ENCODE data around the gene EDEM1.

Gene EDEM1

DNA sequence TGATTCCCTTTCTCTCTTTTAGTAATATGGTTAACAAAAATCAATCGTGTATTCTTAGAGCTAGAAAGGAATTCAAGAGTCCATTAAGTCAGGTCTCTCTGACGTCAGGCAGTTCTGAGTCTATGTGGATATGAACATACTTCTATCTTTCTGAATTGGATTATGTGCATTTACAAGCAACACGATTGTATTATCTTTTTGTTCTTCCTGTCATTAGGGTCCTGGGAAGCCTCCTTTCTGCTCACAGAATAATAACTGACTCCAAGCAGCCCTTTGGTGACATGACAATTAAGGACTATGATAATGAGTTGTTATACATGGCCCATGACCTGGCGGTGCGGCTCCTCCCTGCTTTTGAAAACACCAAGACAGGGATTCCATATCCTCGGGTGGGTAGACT, 14.0 kb downstream of the EDEM1 start:
- no peak for DNase-seq

DNA sequence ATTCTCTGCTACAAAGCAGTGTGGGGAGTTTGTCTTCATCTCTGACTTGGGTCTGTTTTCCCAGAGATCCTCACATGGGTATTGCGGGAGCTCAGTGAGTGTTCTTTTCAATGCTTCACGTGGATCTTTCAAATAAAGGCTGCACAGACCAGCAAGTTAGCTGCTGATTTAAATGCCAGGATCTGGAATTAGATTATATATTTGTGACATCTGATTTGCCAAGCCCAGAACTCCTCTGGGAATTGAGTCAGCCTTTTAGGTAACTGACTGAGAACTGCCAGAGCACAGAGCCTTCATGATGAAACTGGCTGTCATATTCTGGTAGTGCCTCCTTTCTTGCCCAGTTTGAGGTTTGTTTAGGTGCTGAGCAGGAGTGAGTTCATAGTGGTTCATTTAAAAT, 14.7 kb downstream of the EDEM1 start:
- DNase-seq, result no peak

DNA sequence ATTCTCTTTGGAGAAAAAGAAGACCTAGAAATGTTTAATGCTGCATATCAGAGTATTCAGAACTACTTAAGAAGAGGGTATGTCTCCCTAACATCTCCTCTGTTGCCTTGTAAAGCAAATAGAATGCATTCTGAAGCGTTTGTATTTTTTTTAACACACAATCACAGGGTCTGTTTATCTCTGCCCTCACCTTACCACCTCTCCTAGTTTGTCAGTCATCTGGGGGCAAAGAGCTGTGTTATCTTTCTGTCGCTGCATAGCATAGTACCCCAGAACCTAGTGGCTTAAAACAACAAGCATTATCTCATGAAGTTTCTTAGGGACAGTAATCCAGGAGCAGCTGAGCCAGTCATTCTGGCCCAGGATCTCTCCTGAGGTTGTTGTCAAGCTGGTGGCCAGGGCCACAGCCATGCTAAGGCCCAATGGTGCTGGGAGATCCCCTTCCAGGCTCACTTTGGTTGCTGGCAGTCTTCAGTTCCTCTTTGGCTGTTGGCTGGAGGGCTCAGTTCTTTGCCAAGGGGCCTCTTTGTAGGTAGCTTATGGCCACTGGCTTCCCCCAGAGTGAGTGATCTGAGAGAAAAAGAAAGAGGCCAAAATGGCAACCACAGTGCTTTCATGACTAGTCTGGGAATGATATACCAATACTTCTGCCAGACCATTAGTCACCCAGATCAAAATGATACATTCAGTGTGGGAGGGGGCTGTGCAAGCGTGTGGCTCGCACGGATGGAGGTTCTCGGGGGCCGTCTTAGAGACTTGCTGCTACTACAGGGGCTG, 17.8 kb downstream of the EDEM1 start:
- DNase-seq, result no peak

- DNase-seq, result no peak
These were observed 23.4 kb downstream of the EDEM1 start for GRCh38 chr3:5210926-5211325.

DNA sequence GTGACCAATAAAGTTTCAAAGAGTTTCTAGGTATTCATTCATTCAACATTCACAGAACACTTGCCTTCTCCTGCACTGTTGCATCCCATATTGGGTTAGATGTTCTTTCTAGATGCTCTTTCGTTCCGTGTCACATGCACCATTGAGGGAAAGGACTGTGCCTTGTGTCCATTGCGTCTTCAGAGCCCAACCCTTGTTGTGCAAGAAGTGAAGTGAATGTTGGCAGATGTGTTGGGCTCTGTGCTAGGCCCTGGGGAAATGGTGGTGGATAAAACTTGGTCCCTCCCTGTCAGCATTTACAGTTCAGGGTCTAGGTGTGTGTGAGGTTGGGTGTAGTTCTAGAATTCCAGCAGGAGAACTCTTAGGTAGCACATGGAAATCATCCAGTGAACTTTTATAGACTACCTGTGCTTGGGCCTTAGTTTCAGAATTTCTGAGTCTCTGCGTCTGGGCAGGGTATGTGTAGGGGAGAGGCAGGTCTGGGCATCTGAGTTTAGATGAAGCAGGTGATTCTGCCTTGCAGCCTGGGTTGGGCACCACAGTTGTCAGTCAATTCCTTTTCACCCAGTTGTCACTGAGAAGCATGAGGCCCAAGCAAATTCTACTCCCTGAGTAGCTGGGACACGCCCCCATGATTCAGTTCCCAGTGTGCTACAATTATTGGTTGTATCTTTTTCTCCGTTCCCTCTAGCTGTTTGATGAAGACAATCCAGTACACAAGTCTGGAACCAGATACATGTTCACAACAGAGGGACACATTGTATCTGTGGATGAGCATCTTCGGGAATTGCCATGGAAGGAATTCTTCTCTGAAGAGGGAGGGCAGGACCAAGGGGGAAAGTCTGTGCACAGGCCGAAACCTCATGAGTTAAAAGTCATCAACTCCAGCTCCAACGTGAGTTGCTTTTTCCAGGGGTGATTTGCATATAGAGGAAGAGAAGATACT, 25.4 kb downstream of the EDEM1 start:
- no peak for DNase-seq

DNA sequence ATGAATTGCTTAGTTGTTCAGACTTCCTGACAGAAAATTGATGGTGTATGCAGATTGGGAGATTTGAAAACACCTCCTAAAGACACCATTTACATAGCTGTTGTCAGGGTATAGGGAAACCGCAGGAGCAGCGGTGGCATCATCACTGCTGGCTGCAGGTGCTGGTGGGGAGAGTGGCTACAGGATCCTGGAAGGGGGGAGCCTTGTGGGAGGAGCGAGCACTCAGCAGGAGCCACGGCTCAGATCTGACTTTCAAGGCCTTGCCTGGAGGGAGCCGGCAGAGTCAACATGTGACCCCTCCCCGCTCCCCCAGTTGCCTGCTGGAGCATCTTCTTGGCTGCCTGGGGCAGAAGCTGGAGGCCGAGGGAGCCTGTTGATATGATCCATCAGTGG, 26.1 kb downstream of the EDEM1 start:
- DNase-seq, result no peak

- DNase-seq, result no peak
These were observed 26.8 kb downstream of the EDEM1 start for GRCh38 chr3:5214352-5214751.

DNA sequence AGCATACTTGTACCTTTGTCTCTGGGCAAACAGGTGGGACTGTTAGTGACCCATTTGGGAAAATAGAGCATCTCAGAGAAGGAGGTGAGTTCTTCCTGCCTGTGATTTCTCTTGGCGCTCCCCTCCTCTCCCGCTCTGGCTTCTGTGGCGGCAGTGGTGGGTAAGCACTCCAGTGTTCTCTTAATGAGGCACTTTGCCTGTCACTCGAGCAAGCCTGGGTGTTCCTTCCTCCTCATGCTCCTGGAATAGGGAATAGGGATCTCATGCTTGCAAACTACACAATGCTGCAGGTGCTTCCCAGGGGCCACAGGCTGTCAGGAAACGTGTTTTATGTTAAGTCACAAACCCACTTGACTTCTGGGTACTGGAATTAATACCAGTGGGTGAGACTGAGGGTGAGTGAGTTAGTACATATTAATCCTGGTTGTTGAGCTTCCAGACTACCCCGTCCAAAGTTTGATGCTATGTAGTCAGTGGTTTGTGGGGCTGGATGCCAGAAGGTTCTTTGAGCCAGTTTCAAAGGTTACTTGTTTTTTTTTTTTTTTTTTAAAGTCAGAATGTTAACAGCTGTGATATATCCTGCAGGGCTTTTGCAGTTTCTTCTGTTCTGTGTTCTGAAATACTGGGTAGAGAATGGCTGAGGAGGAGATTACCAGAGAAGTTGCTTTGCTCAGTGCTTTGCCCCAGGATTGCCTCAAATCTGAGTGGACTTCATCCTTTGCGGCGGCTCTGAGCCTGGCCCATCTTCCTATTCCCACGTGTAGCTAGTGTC, 30.5 kb downstream of the EDEM1 start:
- DNase-seq, result no peak

GRCh38 chr3:5218815-5219214, 31.3 kb downstream of the EDEM1 start:
- DNase-seq, result no peak

GRCh38 chr3:5219216-5219615, 31.7 kb downstream of the EDEM1 start:
- no peak for DNase-seq

GRCh38 chr3:5220193-5220592, 32.7 kb downstream of the EDEM1 start:
- DNase-seq, result no peak

- DNase-seq, result no peak
These were observed 33.3 kb downstream of the EDEM1 start for GRCh38 chr3:5220667-5221431.

DNA sequence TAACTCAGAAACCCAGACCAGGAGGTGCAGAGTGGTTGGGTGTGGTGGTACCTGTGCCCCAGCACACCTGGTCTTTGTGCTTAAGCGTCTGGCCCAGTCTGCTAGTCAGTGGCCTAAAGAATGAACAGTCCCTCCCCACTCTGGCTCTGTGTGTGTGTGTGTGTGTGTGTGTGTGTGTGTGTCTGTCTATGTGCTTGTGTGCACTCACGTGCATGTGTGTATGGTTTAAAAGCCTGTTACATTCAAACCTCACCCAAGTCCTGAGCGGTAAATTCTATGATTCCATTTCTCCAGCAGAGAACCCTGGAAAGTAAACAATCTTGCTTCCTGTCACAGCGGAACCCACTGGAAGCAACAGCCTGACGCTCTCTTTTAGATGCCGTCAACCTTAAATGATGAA, 34.2 kb downstream of the EDEM1 start:
- no peak for DNase-seq

DNA sequence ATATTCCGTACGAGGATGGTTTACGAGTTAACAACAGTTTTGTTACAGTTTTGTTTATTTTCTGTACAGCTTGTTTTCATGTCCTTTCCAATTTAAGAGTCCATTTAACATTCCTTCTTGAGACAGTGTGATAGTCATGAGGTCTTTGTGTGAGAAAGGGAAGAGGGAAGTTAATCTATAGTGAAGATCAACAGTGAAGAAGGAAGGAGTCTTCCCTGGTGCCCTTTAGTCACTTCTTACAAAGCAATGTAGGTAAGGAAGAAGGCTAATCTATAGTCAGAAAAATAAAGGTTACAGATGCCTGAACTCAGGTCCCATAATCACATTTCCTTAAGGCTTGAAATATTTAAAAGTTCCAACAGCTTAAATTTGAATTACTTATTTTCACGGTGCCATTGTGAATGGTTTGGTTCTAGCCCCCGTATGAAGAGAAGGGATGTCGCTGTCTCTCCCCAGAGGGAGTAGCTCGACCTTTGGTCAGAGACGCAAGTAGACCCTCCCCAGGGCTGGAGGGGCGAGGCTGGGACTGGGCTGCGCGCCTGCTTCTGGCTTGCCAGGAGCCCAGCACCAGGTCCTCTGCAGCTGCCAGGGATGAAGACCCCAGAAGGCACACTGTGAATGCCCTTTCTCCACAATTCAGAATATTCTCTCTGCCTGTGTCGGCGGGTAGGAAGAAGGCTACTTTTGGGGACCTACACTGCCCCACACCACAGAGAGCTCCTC, 34.9 kb downstream of the EDEM1 start:
- DNase-seq, result no peak

- DNase-seq, result peak in 1 of 2 experiments; percentile 8
These were observed 39.3 kb downstream of the EDEM1 start for GRCh38 chr3:5226783-5227182.

DNA sequence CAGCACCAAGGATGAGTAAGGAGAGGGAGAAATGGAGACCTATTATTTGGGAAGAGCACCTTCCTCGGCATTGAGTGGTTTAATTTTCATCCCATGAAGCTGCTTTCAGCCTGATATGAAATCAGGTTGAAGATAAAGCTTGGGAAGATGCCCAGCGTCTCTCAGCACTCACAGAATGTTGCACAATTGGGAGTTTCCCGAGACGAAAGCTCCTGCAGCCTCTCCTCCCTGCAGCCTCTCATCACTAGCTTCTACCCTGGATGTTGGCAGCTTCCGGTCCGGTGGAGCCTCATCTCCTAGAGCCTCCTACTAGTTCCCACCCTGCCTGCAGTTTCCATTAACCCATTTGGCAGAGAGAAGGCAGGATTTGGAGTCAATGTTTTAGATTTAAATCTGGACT, 40.3 kb downstream of the EDEM1 start:
- no peak for DNase-seq

DNA sequence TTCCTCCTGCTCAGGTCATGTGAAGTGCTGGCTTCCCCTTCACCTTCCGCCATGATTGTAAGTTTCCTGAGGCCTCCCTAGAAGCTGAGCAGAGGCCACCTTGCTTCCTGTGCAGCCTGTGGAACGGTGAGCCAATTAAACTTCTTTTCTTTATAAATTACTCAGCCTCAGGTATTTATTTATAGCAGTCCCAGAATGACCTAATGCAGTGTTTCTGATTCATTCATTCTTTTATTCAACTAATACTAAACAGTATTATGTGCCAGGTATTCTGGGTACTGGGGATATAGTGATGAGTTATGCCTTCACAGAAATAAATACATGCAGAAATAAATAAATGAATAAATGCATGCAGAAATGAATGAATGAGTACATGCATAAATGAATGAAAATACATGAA, 41.9 kb downstream of the EDEM1 start:
- DNase-seq, result no peak

GRCh38 chr3:5231074-5231473, 43.6 kb downstream of the EDEM1 start:
- DNase-seq, result no peak

DNA sequence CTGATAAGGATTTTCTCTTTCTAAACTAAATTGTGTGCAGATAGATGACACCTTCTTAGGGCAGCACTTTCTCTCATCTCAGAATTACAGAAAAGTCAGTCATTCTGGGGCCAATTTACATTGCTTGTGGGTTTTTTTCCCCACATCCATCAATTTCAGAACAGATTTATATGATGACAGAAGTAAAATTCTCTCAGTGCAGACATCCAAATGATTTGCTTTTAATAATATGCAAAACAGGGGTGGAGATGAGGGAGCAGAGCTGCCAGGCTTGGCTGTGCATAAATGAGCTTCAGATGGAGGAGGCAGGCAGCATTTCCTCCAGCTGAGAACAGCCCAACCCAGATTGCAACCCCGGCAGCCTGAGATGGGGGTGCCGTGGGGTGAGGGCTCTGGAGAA, 44.0 kb downstream of the EDEM1 start:
- no peak for DNase-seq

GRCh38 chr3:5232570-5232969, 45.1 kb downstream of the EDEM1 start:
- peak in 1 of 2 experiments; percentile 7 for DNase-seq

GRCh38 chr3:5233026-5233425, 45.5 kb downstream of the EDEM1 start:
- DNase-seq, result no peak

DNA sequence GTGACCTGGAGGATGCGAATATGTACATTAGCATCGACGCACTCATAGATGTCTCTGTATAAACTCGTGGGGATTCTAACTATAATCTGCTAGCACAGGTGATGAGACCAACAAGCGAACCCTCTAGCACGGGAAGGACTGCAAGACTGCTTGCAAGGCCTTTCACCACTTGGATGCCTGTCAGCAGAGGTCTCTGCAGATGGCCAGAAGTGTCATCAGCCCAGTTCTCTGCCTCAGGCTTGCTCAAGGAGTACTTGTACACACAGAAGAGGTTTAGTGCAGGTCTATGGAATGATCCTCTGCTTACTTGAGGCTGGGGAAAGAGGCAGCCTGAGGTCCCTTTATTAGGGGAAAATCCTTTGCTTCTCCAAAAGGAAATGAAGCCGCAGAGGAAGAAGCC, 48.1 kb downstream of the EDEM1 start:
- DNase-seq, result no peak

Data from SHP77 (cell line).